ENCODE data around the gene ARMH2. TPM values are rescaled to one million over a fixed set of nuclear protein-coding genes. Genes with fewer than 3 reads are reported as not detected.

ARMH2 gene
- total and polyA plus RNA-seq, 9 of the 15 experiments (the other 6 are each of a cell fraction or from before 2014, with no cell fraction given), result not detected

GRCh38 chr6:24768361-24768760 is 30.4 kb downstream of the ARMH2 start:
- Histone ChIP-seq H3K36me3 (ENCODE audit: control insufficient read depth, insufficient read depth, low read length) (no peaks in the 10 kb centered on the region), H3K4me1 (replicated peaks in 1 of 2; ENCODE audit: control insufficient read depth in 2 of 2, insufficient read depth in 2 of 2, low read length in 2 of 2) (peaks cover 0 to under 1% of the 10 kb centered on the region in 2 experiments; a peak in 1 of 5 replicates), H3K27ac (ENCODE audit: extremely low read depth, low read depth, low read length) (no peak overlapping the region), H3K9me1 (ENCODE audit: control insufficient read depth, insufficient read depth, low read length) (no peaks in the 10 kb centered on the region), H3K9ac (ENCODE audit: insufficient read depth in 1 of 2, low read depth in 2 of 2, low read length in 2 of 2) (no peak overlapping the region), H3K27me3 (ENCODE audit: control insufficient read depth in 2 of 2, insufficient read depth in 2 of 2, low read length in 2 of 2) (no peaks in the 10 kb centered on the region), H2AFZ (ENCODE audit: low read depth, low read length) (no peak overlapping the region), H3K4me2 (ENCODE audit: insufficient read depth, low read length) (no peak overlapping the region), H4K20me1 (replicated peaks; ENCODE audit: control insufficient read depth, insufficient read depth, low read length) (no peaks in the 10 kb centered on the region), H3K4me3 (no peak overlapping the region), H3K9me3 (replicated peaks; ENCODE audit: control insufficient read depth, insufficient read depth, low read depth, low read length) (no peaks in the 10 kb centered on the region), H3K79me2 (ENCODE audit: control insufficient read depth, insufficient read depth, low read length) (no peaks in the 10 kb centered on the region)
- ATAC-seq (no peak), FAIRE-seq (no peak), DNase-seq (ENCODE audit: extremely low read depth in 1 of 4, low spot score in 3 of 4) (no peak)
- ChIA-PET CTCF (ENCODE audit: low intra/inter-chr PET ratio) (no interaction called here), POLR2A (interaction anchor here (1.0 kb wide), 1 partner anchor 11 kb away, joined by 3 read pairs; no protein-coding TSS in a partner anchor)
- in situ Hi-C loops (cut with MboI), result loop anchor here (10.0 kb wide), 1 partner anchor 194 kb away; no protein-coding TSS in a partner anchor
- intact Hi-C loops (cut with micrococcal nuclease), result loop anchor here (5.0 kb wide), 2 partner anchors 241 to 486 kb away; no protein-coding TSS in a partner anchor
- TF ChIP-seq CC2D1A (IDR thresholded peaks at IDR 0.05) (no peak), NFIC (IDR thresholded peaks at IDR 0.05) (peak; percentile 39)
- WGBS (ENCODE audit: insufficient coverage, low coverage, missing lambda C conversion rate), result 94% methylated on average over 5 of the region's 5 CpGs
- no TSS peak for BruUV-seq (replicated peaks)

GRCh38 chr6:24766680-24767462 is 31.8 kb downstream of the ARMH2 start:
- H3K4me2 ChIP-seq (ENCODE audit: insufficient read depth, low read length), result no peak overlapping the region
- H3K4me1 ChIP-seq (replicated peaks in 1 of 2; ENCODE audit: control insufficient read depth in 2 of 2, insufficient read depth in 2 of 2, low read length in 2 of 2), result no peaks in the 10 kb centered on the region; a peak in 1 of 5 replicates
- no TSS peak for BruUV-seq (replicated peaks)
- no peak for DNase-seq (ENCODE audit: extremely low read depth in 1 of 4, low spot score in 3 of 4)
- no peaks in the 10 kb centered on the region for H4K20me1 ChIP-seq (replicated peaks; ENCODE audit: control insufficient read depth, insufficient read depth, low read length)
- H3K4me3 ChIP-seq, result no peak overlapping the region
- no peaks in the 10 kb centered on the region for H3K36me3 ChIP-seq (ENCODE audit: control insufficient read depth, insufficient read depth, low read length)
- CTCF ChIA-PET (ENCODE audit: low intra/inter-chr PET ratio), result interaction anchor here (0.6 to 2.8 kb wide), 5 partner anchors 45 to 484 kb away, joined by 3 to 21 read pairs (median 5); no protein-coding TSS in a partner anchor
- H3K27me3 ChIP-seq (ENCODE audit: control insufficient read depth in 2 of 2, insufficient read depth in 2 of 2, low read length in 2 of 2), result no peaks in the 10 kb centered on the region
- intact Hi-C loops (cut with micrococcal nuclease) (loop anchor here (1.0 to 5.0 kb wide), 3 partner anchors 186 to 485 kb away; no protein-coding TSS in a partner anchor), in situ Hi-C loops (cut with MboI) (loop anchor here (10.0 kb wide), 1 partner anchor 192 kb away; no protein-coding TSS in a partner anchor)
- H3K79me2 ChIP-seq (ENCODE audit: control insufficient read depth, insufficient read depth, low read length), result no peaks in the 10 kb centered on the region
- ATAC-seq, result peak; percentile 59
- WGBS (ENCODE audit: insufficient coverage, low coverage, missing lambda C conversion rate), result 45% methylated on average over 9 of the region's 9 CpGs
- no peaks in the 10 kb centered on the region for H3K9me1 ChIP-seq (ENCODE audit: control insufficient read depth, insufficient read depth, low read length)
- no peak for FAIRE-seq
- no peak overlapping the region for H3K9ac ChIP-seq (ENCODE audit: insufficient read depth in 1 of 2, low read depth in 2 of 2, low read length in 2 of 2)
- no peak overlapping the region for H3K27ac ChIP-seq (ENCODE audit: extremely low read depth, low read depth, low read length)
- no peaks in the 10 kb centered on the region for H3K9me3 ChIP-seq (replicated peaks; ENCODE audit: control insufficient read depth, insufficient read depth, low read depth, low read length)
- POLR2A ChIA-PET, result interaction anchor here (1.0 kb wide), 1 partner anchor 12 kb away, joined by 3 read pairs; no protein-coding TSS in a partner anchor
- H2AFZ ChIP-seq (ENCODE audit: low read depth, low read length), result peak overlapping the region; percentile 48; the same call in 1 of the 2 replicates
- TF ChIP-seq SMC3 (conservative IDR thresholded peaks at IDR 0.05; ENCODE audit: insufficient read depth, low read depth, low read length) (peak; percentile 39; the same call in 1 of the 2 replicates), NBN (IDR thresholded peaks at IDR 0.05; ENCODE audit: low read depth) (no peak), DEAF1 (CRISPR knock-in tag; IDR thresholded peaks at IDR 0.05) (peak; percentile 74), IRF2 (CRISPR knock-in tag; IDR thresholded peaks at IDR 0.05) (no peak), ARID1B (IDR thresholded peaks at IDR 0.05) (no peak), RAD21 (CRISPR knock-in tag; conservative IDR thresholded peaks at IDR 0.05 in 1 of 2, IDR thresholded peaks at IDR 0.05 in 1 of 2) (peak; percentile 77 to 78), KDM1A (IDR thresholded peaks at IDR 0.05) (no peak), RHOXF2B (CRISPR knock-in tag; conservative IDR thresholded peaks at IDR 0.05) (no peak), ARID3A (IDR thresholded peaks at IDR 0.05; ENCODE audit: borderline replicate concordance, low read depth, low read length) (peak; percentile 82; the same call in 1 of the 2 replicates)

Measured in K562 (cell line).